Astrocyte (in vitro differentiated cells and primary cell): ENCODE measurements around the gene ENOX2. TPM values are rescaled to one million over a fixed set of nuclear protein-coding genes. Genes with fewer than 3 reads are reported as not detected.

Source experiments
- DNase-seq: peaks from one replicate; pipeline ENCODE4 v3.0.0-alpha.2; 2010; ENCODE audit warnings: low read depth
- FAIRE-seq: peaks from 2 replicates; lab custom pipeline; 2011; peaks lifted over from hg19 to GRCh38; lab: Jason Lieb, UNC
- H2AFZ ChIP-seq: 2 replicates; pipeline ENCODE4 v1.6.0; 2012; ENCODE audit warnings: low read depth, low read length, inconsistent platforms
- H3K27ac ChIP-seq: 2 replicates; pipeline ENCODE4 v1.5.1; 2011; ENCODE audit warnings: low read depth, low read length, inconsistent platforms
- H3K27me3 ChIP-seq: 2 replicates; pipeline ENCODE4 v1.6.0; 2011; ENCODE audit warnings: low read length, inconsistent platforms; ENCODE audit not compliant: insufficient read depth
- H3K36me3 ChIP-seq: 2 replicates; pipeline ENCODE4 v1.5.1; 2011; ENCODE audit warnings: low read length, inconsistent platforms; ENCODE audit not compliant: insufficient read depth
- H3K4me1 ChIP-seq: 2 replicates; pipeline ENCODE4 v1.5.1; 2011; ENCODE audit warnings: low read length, inconsistent platforms; ENCODE audit not compliant: insufficient read depth
- H3K4me2 ChIP-seq: 2 replicates; pipeline ENCODE4 v1.6.0; 2012; ENCODE audit warnings: low read length, inconsistent platforms
- H3K4me3 ChIP-seq: 2 replicates; pipeline ENCODE4 v1.5.1; 2011; ENCODE audit warnings: low read depth, mild to moderate bottlenecking, low read length, inconsistent platforms; ENCODE audit not compliant: insufficient read depth
- H3K79me2 ChIP-seq: 2 replicates; pipeline ENCODE4 v1.6.0; 2012; ENCODE audit warnings: mild to moderate bottlenecking, low read length, inconsistent platforms; ENCODE audit not compliant: insufficient read depth
- H3K9ac ChIP-seq: 2 replicates; pipeline ENCODE4 v1.6.0; 2012; ENCODE audit warnings: mild to moderate bottlenecking, low read length, inconsistent platforms
- H3K9me3 ChIP-seq: 2 replicates; pipeline ENCODE4 v1.5.1; 2012; ENCODE audit warnings: low read depth, mild to moderate bottlenecking, low read length, inconsistent platforms; ENCODE audit not compliant: insufficient read depth
- H4K20me1 ChIP-seq: 2 replicates; pipeline ENCODE4 v1.6.0; 2012; ENCODE audit warnings: low read length, inconsistent platforms; ENCODE audit not compliant: insufficient read depth
- H3K27ac Mint-ChIP-seq: one replicate; pipeline ENCODE4 v1.8.0; 2021; ENCODE audit warnings: mild to moderate bottlenecking, mixed read lengths; ENCODE audit not compliant: unreplicated experiment
- H3K27me3 Mint-ChIP-seq: one replicate; pipeline ENCODE4 v1.8.0; 2021; ENCODE audit warnings: low read depth, mixed read lengths; ENCODE audit not compliant: unreplicated experiment
- H3K36me3 Mint-ChIP-seq: one replicate; pipeline ENCODE4 v1.8.0; 2021; ENCODE audit warnings: low read depth, mixed read lengths; ENCODE audit not compliant: unreplicated experiment
- H3K4me1 Mint-ChIP-seq: one replicate; pipeline ENCODE4 v1.8.0; 2021; ENCODE audit warnings: low read depth, mixed read lengths; ENCODE audit not compliant: unreplicated experiment
- H3K4me3 Mint-ChIP-seq: one replicate; pipeline ENCODE4 v1.8.0; 2021; ENCODE audit warnings: mild to moderate bottlenecking, moderate library complexity, mixed read lengths; ENCODE audit not compliant: unreplicated experiment
- H3K9me3 Mint-ChIP-seq: one replicate; pipeline ENCODE4 v1.8.0; 2021; ENCODE audit warnings: mild to moderate bottlenecking, mixed read lengths; ENCODE audit not compliant: unreplicated experiment
- CTCF ChIP-seq: IDR thresholded peaks from 2 replicates; pipeline ENCODE4 v1.5.1; 2011; ENCODE audit warnings: low read depth, mild to moderate bottlenecking, inconsistent platforms, low read length, moderate library complexity; ENCODE audit not compliant: insufficient read depth
- EZH2 ChIP-seq: IDR thresholded peaks from 2 replicates; pipeline ENCODE4 v1.6.1; 2012; ENCODE audit warnings: mild to moderate bottlenecking, low read length, inconsistent platforms; ENCODE audit not compliant: insufficient read depth
- total RNA-seq: library from RNA; stranded (reverse); gene quantifications from 2 replicates; pipeline ENCODE4 v1.2.1, GENCODE V29; 2021

The ENOX2 gene
- total RNA-seq, 1 donor from 2014 or later: 9.4 TPM

GRCh38 chrX:130705591-130705990 is 197.4 kb downstream of the ENOX2 start:
- H3K27me3 Mint-ChIP-seq: no peaks in the 10 kb centered on the region
- no peak for DNase-seq
- no peak overlapping the region for H3K9ac ChIP-seq
- no peaks in the 10 kb centered on the region for H3K9me3 Mint-ChIP-seq
- H3K79me2 ChIP-seq: no peaks in the 10 kb centered on the region
- H3K4me1 Mint-ChIP-seq: peaks cover 3% of the 10 kb centered on the region
- no peak overlapping the region for H3K4me3 ChIP-seq
- H4K20me1 ChIP-seq: no peaks in the 10 kb centered on the region
- no peaks in the 10 kb centered on the region for H3K9me3 ChIP-seq
- no peak overlapping the region for H3K27ac ChIP-seq
- no peak overlapping the region for H3K4me2 ChIP-seq
- no peaks in the 10 kb centered on the region for H3K36me3 Mint-ChIP-seq
- no peak overlapping the region for H2AFZ ChIP-seq
- no peak for FAIRE-seq
- H3K4me3 Mint-ChIP-seq: no peak overlapping the region
- H3K4me1 ChIP-seq: no peaks in the 10 kb centered on the region
- no peaks in the 10 kb centered on the region for H3K27me3 ChIP-seq
- no peak overlapping the region for H3K27ac Mint-ChIP-seq
- no peak for TF ChIP-seq CTCF
- TF ChIP-seq EZH2: no peak
- H3K36me3 ChIP-seq: no peaks in the 10 kb centered on the region

- peak overlapping the region; percentile 68 for H3K4me2 ChIP-seq
- DNase-seq (peak; percentile 39), FAIRE-seq (peak; percentile 90)
- H3K27ac ChIP-seq: peak overlapping the region; percentile 26
- no peaks in the 10 kb centered on the region for H3K27me3 ChIP-seq
- peak overlapping the region; percentile 8 for H3K9ac ChIP-seq
- H3K36me3 Mint-ChIP-seq: no peaks in the 10 kb centered on the region
- H3K4me1 Mint-ChIP-seq: peaks cover 3% of the 10 kb centered on the region
- no peak for TF ChIP-seq CTCF
- no peak for TF ChIP-seq EZH2
- peak overlapping the region; percentile 26 for H2AFZ ChIP-seq
- H3K27me3 Mint-ChIP-seq: no peaks in the 10 kb centered on the region
- no peaks in the 10 kb centered on the region for H3K4me1 ChIP-seq
- H3K9me3 Mint-ChIP-seq: no peaks in the 10 kb centered on the region
- no peak overlapping the region for H3K4me3 Mint-ChIP-seq
- no peaks in the 10 kb centered on the region for H3K9me3 ChIP-seq
- H3K27ac Mint-ChIP-seq: no peak overlapping the region
- no peaks in the 10 kb centered on the region for H3K36me3 ChIP-seq
- no peak overlapping the region for H3K4me3 ChIP-seq
- H3K79me2 ChIP-seq: no peaks in the 10 kb centered on the region
- H4K20me1 ChIP-seq: no peaks in the 10 kb centered on the region
These were observed 198.7 kb downstream of the ENOX2 start for GRCh38 chrX:130704053-130705038.
